HepG2 (cell line): ENCODE measurements around the gene ARL8B. TPM values are rescaled to one million over a fixed set of nuclear protein-coding genes. Genes with fewer than 3 reads are reported as not detected.

Experiments
- GABPA ChIP-seq, 2 experiments: IDR thresholded peaks; 2 replicates each; pipeline ENCODE4 v1.6.1; 2011 to 2016; ENCODE audit warnings: low read depth in 2 of 2, low read length in 1 of 2, missing biosample characterization in 1 of 2, missing genetic modification characterization in 1 of 2
- GMEB2 ChIP-seq: IDR thresholded peaks from 2 replicates; pipeline ENCODE4 v1.6.1; 2016; ENCODE audit warnings: missing biosample characterization, missing genetic modification reagents, low read depth
- HMGXB4 ChIP-seq, 2 experiments: sonication (generic) in 1 of 2; formaldehyde crosslinking in 1 of 2; IDR thresholded peaks; 2 replicates each; pipeline versions ENCODE4 v1.4.0 to v1.6.1; 2018 to 2020; ENCODE audit warnings: missing genetic modification reagents in 2 of 2, borderline replicate concordance in 1 of 2, low read depth in 1 of 2, mild to moderate bottlenecking in 1 of 2, missing biosample characterization in 1 of 2
- HNRNPUL1 ChIP-seq: fragments of 200-400 bp; formaldehyde crosslinking; IDR thresholded peaks from 2 replicates; pipeline ENCODE4 v1.6.1; 2017; ENCODE audit warnings: low read depth, mild to moderate bottlenecking, low read length, moderate library complexity
- KMT2B ChIP-seq: IDR thresholded peaks from 2 replicates; pipeline ENCODE4 v1.6.1; 2016; ENCODE audit warnings: missing genetic modification reagents, missing compliant biosample characterization
- MTF1 ChIP-seq: sonication (generic); formaldehyde crosslinking; IDR thresholded peaks from 2 replicates; pipeline ENCODE4 v1.5.0; 2020; ENCODE audit warnings: missing genetic modification reagents
- SIX1 ChIP-seq: sonication (generic); formaldehyde crosslinking; IDR thresholded peaks from 2 replicates; pipeline ENCODE4 v1.4.0; 2020; ENCODE audit warnings: missing genetic modification reagents, borderline replicate concordance
- SRSF4 ChIP-seq: fragments of 200-400 bp; formaldehyde crosslinking; IDR thresholded peaks from one replicate; pipeline ENCODE4 v1.6.1; 2018; ENCODE audit warnings: mild to moderate bottlenecking, low read depth, low read length, moderate library complexity; ENCODE audit not compliant: poor library complexity, severe bottlenecking
- THAP7 ChIP-seq: sonication (generic); formaldehyde crosslinking; IDR thresholded peaks from 2 replicates; pipeline ENCODE4 v1.8.1; 2023; ENCODE audit warnings: mild to moderate bottlenecking, missing genetic modification reagents
- ZMAT5 ChIP-seq: sonication (generic); formaldehyde crosslinking; IDR thresholded peaks from 2 replicates; pipeline ENCODE4 v1.5.0; 2020; ENCODE audit warnings: mild to moderate bottlenecking, low read depth, missing genetic modification reagents, borderline replicate concordance
- ZNF276 ChIP-seq: sonication (generic); formaldehyde crosslinking; IDR thresholded peaks from 2 replicates; pipeline ENCODE4 v1.4.0; 2020; ENCODE audit warnings: mild to moderate bottlenecking, low read depth, missing genetic modification reagents
- ZNF318 ChIP-seq: sonication (generic); formaldehyde crosslinking; IDR thresholded peaks from 2 replicates; pipeline ENCODE4 v1.4.0; 2020; ENCODE audit warnings: mild to moderate bottlenecking, missing genetic modification reagents
- polyA plus RNA-seq, 8 experiments: library from polyadenylated mRNA; depleted of rRNA in 3 of 8; stranded (reverse) in 7 of 8; unstranded in 1 of 8; fragments of >200 nt; fragmentation: Illumina TruSeq in 4 of 8; extraction: Trizol in 4 of 8; gene quantifications; 2 replicates each; pipeline versions ENCODE4 v1.2.1 to v1.2.3, GENCODE V29; 2011 to 2016; ENCODE audit warnings: low read depth in 4 of 8, missing spikeins in 1 of 8, mixed read lengths in 1 of 8; ENCODE audit not compliant: insufficient read depth in 1 of 8
- total RNA-seq, 5 experiments: library from RNA; depleted of rRNA; stranded (reverse); fragments of >200 nt; fragmentation: Illumina TruSeq; extraction: Trizol; gene quantifications; 2 replicates each; pipeline ENCODE4 v1.2.3, GENCODE V29; 2016; ENCODE audit warnings: low read depth in 1 of 5

ARL8B gene
- total and polyA plus RNA-seq, 2 of the 13 experiments (the other 11 are each of a cell fraction or from before 2014, with no cell fraction given) = 23.5 to 30.4 TPM

- TF ChIP-seq ZMAT5 (CRISPR knock-in tag) (no peak), ZNF276 (CRISPR knock-in tag) (peak; percentile 45; the same call in 1 of the 2 replicates), GMEB2 (peak; percentile 99), ZNF318 (CRISPR knock-in tag) (no peak), SIX1 (CRISPR knock-in tag) (peak; percentile 82; the same call in 1 of the 2 replicates), GABPA (IDR thresholded peaks at IDR 0.05; ENCODE audit: low read depth, low read length) (peak; percentile 61), GABPA (CRISPR knock-in tag; IDR thresholded peaks at IDR 0.05; ENCODE audit: low read depth) (peak; percentile 64), MTF1 (peak; percentile 71; the same call in 1 of the 2 replicates), KMT2B (CRISPR knock-in tag) (peak; percentile 84), THAP7 (peak; percentile 68; the same call in 1 of the 2 replicates), SRSF4 (no peak), HMGXB4 (CRISPR knock-in tag; IDR thresholded peaks at IDR 0.05; ENCODE audit: borderline replicate concordance in 1 of 2, low read depth in 1 of 2) (peak; percentile 92 to 96), HNRNPUL1 (no peak)
These were observed at the start of gene ARL8B (continued) for GRCh38 chr3:5122030-5122740.
